Sigmoid colon (tissue), 7 donors: ENCODE measurements around the gene PPFIBP2. TPM values are rescaled to one million over a fixed set of nuclear protein-coding genes. Genes with fewer than 3 reads are reported as not detected.

Experiments used
- DNase-seq: peaks from one replicate; pipeline ENCODE4 v3.0.0-alpha.2; 2019
- H3K27ac ChIP-seq, 4 donors: fragments of 200-600 bp; sonication (generic); one replicate each; pipeline ENCODE4 v1.5.1; 2016 to 2019; ENCODE audit warnings: mild to moderate bottlenecking in 1 of 4
- H3K27me3 ChIP-seq, 3 donors: fragments of 200-600 bp; sonication (generic); one replicate each; pipeline ENCODE4 v1.5.1; 2019; ENCODE audit warnings: mild to moderate bottlenecking in 1 of 3
- H3K36me3 ChIP-seq, 4 donors: fragments of 200-600 bp; sonication (generic); one replicate each; pipeline ENCODE4 v1.5.1; 2016 to 2019
- H3K4me1 ChIP-seq, 4 donors: fragments of 200-600 bp; sonication (generic); one replicate each; pipeline ENCODE4 v1.5.1; 2017 to 2019
- H3K4me3 ChIP-seq, 4 donors: fragments of 200-600 bp; sonication (generic); one replicate each; pipeline ENCODE4 v1.5.1; 2017 to 2019; ENCODE audit warnings: mild to moderate bottlenecking in 2 of 4, moderate library complexity in 1 of 4
- H3K9me3 ChIP-seq, 4 donors: fragments of 200-600 bp in 3 of 4; sonication (generic) in 3 of 4; one replicate each; pipeline versions ENCODE4 v1.5.1 to v1.6.1; 2013 to 2019
- CTCF ChIP-seq, 4 experiments: fragments of 450-650 bp in 3 of 4; fragments of 200-600 bp in 1 of 4; IDR thresholded peaks; one replicate each; pipeline ENCODE4 v1.5.1; 2016 to 2019; ENCODE audit warnings: antibody characterized with exemption in 4 of 4, mild to moderate bottlenecking in 3 of 4, moderate library complexity in 2 of 4
- EP300 ChIP-seq, 4 donors: sonication (generic); formaldehyde crosslinking; IDR thresholded peaks; one replicate each; pipeline ENCODE4 v1.6.1; 2017; ENCODE audit warnings: antibody characterized with exemption in 4 of 4
- POLR2A ChIP-seq, 2 donors: fragments of 450-650 bp; IDR thresholded peaks; one replicate each; pipeline ENCODE4 v1.6.1; 2016; ENCODE audit warnings: antibody characterized with exemption in 2 of 2, mild to moderate bottlenecking in 2 of 2, moderate library complexity in 2 of 2
- POLR2AphosphoS5 ChIP-seq, 4 donors: sonication (generic); formaldehyde crosslinking; IDR thresholded peaks; one replicate each; pipeline ENCODE4 v1.6.1; 2017; ENCODE audit warnings: antibody characterized with exemption in 4 of 4
- WGBS, 2 donors: extraction: QIAGEN DNeasy Blood & Tissue Kit; methylation state at CpG; one replicate each; pipeline ENCODE4 v1.1.7; 2013; 5-methylcytosine and 5-hydroxymethylcytosine counted together
- intact Hi-C: fragments of 100-400 bp; cut with DNase I; formaldehyde crosslinking; loops from one replicate; pipeline ENCODE4 v1.15.1; 2023
- polyA plus RNA-seq, 3 donors: library from polyadenylated mRNA; stranded (reverse); fragments of 200-250 nt; gene quantifications; one replicate each; pipeline ENCODE4 v1.2.3, GENCODE V29; 2013
- total RNA-seq, 4 donors: library from RNA; depleted of rRNA; stranded (reverse); fragments of >200 nt; gene quantifications; one replicate each; pipeline ENCODE4 v1.1.0, GENCODE V29; 2016
- donor health status: healthy with polysubstance abuse.
- donor health status: Bipolar disorder and iron deficiency.
- donor health status: healthy.

PPFIBP2 gene
- total and polyA plus RNA-seq, 7 donors, result 4.1 to 33.5 (median 11.6) TPM

- Histone ChIP-seq H3K27me3 (no peaks in the 10 kb centered on the region), H3K4me3 (no peak overlapping the region), H3K4me1 (peaks cover 0 to 5% (median 2%) of the 10 kb centered on the region in 4 donors), H3K36me3 (no peaks in the 10 kb centered on the region), H3K27ac (peak overlapping the region in 3 of 4 donors; percentile 19 to 42 (median 41)), H3K9me3 (no peaks in the 10 kb centered on the region)
- intact Hi-C loops, result no loop called here
- no peak for TF ChIP-seq CTCF (IDR thresholded peaks at IDR 0.05)
- no peak for TF ChIP-seq POLR2AphosphoS5 (IDR thresholded peaks at IDR 0.05)
- TF ChIP-seq EP300 (IDR thresholded peaks at IDR 0.05), result no peak
- TF ChIP-seq POLR2A (IDR thresholded peaks at IDR 0.05), result no peak
- WGBS, 2 donors, result 67 to 68% methylated on average over 4 of the region's 4 CpGs
- no peak for DNase-seq
These were observed 8.3 kb downstream of the PPFIBP2 start for GRCh38 chr11:7522121-7522520.

- H3K4me1 ChIP-seq, result peaks cover 0 to 5% (median 2%) of the 10 kb centered on the region in 4 donors
- DNase-seq, result no peak
- no peaks in the 10 kb centered on the region for H3K36me3 ChIP-seq
- no peak overlapping the region for H3K4me3 ChIP-seq
- H3K27me3 ChIP-seq, result no peaks in the 10 kb centered on the region
- H3K27ac ChIP-seq, result peak overlapping the region in 2 of 4 donors; percentile 18 to 32
- intact Hi-C loops, result no loop called here
- WGBS, 2 donors, result 91 to 95% methylated on average over 4 of the region's 4 CpGs
- TF ChIP-seq POLR2A (IDR thresholded peaks at IDR 0.05), result no peak
- no peak for TF ChIP-seq POLR2AphosphoS5 (IDR thresholded peaks at IDR 0.05)
- TF ChIP-seq EP300 (IDR thresholded peaks at IDR 0.05), result no peak
- no peak for TF ChIP-seq CTCF (IDR thresholded peaks at IDR 0.05)
- no peaks in the 10 kb centered on the region for H3K9me3 ChIP-seq
These were observed 8.7 kb downstream of the PPFIBP2 start for GRCh38 chr11:7522546-7522945.

GRCh38 chr11:7523416-7524210, 9.8 kb downstream of the PPFIBP2 start:
- H3K27ac ChIP-seq, result peak overlapping the region in 2 of 4 donors; percentile 14 to 18
- WGBS, 2 donors, result 77 to 87% methylated on average over 6 of the region's 6 CpGs

GRCh38 chr11:7524462-7525235, 10.8 kb downstream of the PPFIBP2 start:
- Histone ChIP-seq H3K4me3 (no peak overlapping the region), H3K36me3 (no peaks in the 10 kb centered on the region), H3K27ac (peak overlapping the region in 1 of 4 donors; percentile 14), H3K4me1 (peaks cover 0 to 5% (median 2%) of the 10 kb centered on the region in 4 donors), H3K9me3 (no peaks in the 10 kb centered on the region), H3K27me3 (no peaks in the 10 kb centered on the region)
- no peak for DNase-seq
- WGBS, 2 donors, result 77 to 81% methylated on average over 6 of the region's 6 CpGs
- TF ChIP-seq EP300 (IDR thresholded peaks at IDR 0.05) (no peak), POLR2A (IDR thresholded peaks at IDR 0.05) (no peak)
- intact Hi-C loops, result no loop called here

More at GRCh38 chr11:7523416-7524210, 9.8 kb downstream of the PPFIBP2 start:
- Histone ChIP-seq H3K4me1 (peaks cover 0 to 5% (median 2%) of the 10 kb centered on the region in 4 donors), H3K4me3 (no peak overlapping the region), H3K27me3 (no peaks in the 10 kb centered on the region), H3K36me3 (no peaks in the 10 kb centered on the region), H3K9me3 (no peaks in the 10 kb centered on the region)
- TF ChIP-seq CTCF (IDR thresholded peaks at IDR 0.05), result no peak
- no peak for TF ChIP-seq EP300 (IDR thresholded peaks at IDR 0.05)
- TF ChIP-seq POLR2A (IDR thresholded peaks at IDR 0.05), result no peak
- TF ChIP-seq POLR2AphosphoS5 (IDR thresholded peaks at IDR 0.05), result no peak
- intact Hi-C loops, result no loop called here
- DNase-seq, result no peak

GRCh38 chr11:7525424-7525823, 11.6 kb downstream of the PPFIBP2 start:
- H3K4me1 ChIP-seq, result peaks cover 0 to 5% (median 2%) of the 10 kb centered on the region in 4 donors
- TF ChIP-seq POLR2A (IDR thresholded peaks at IDR 0.05), result no peak
- TF ChIP-seq POLR2AphosphoS5 (IDR thresholded peaks at IDR 0.05), result no peak
- TF ChIP-seq CTCF (IDR thresholded peaks at IDR 0.05), result no peak
- no peak for TF ChIP-seq EP300 (IDR thresholded peaks at IDR 0.05)
- DNase-seq, result no peak
- 96 to 98% methylated on average over 4 of the region's 4 CpGs for WGBS, 2 donors
- H3K27ac ChIP-seq, result no peak overlapping the region
- H3K4me3 ChIP-seq, result no peak overlapping the region
- no peaks in the 10 kb centered on the region for H3K9me3 ChIP-seq
- H3K27me3 ChIP-seq, result no peaks in the 10 kb centered on the region
- H3K36me3 ChIP-seq, result no peaks in the 10 kb centered on the region
- intact Hi-C loops, result no loop called here
